ENCODE results near the gene ARF5.

DNA sequence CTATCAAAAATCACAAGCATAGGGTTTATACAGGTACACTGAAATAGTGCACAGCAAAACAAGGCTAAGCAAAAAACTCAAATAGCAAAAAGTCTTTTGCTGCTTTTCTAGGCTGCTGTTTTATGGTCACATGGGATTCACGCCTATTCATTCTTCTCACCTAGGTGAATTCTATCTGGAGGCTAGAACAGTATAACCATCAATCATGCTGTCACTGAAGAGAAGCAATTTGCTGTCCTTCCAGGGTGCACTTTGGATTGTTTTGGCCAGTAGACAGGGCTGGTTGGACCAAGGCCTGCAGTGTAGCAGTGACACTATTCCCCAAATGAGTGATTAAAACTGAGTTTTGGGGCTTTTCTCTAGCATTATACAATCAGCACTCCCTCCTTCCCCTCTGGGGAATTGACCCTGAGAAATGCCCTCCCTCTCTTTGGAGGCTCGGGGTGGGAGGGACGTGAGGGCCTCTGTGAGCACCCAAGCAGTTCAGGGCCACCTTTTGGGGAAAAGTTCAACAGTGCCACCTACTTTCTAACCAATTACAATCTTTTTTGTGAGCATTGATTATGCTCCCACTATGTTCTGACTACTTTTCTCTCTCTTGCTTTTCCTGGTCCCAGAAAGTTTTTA, 47.6 kb downstream of the ARF5 start:
- TF ChIP-seq POLR2A (IDR thresholded peaks at IDR 0.05) (no peak), CTCF (IDR thresholded peaks at IDR 0.05) (no peak)

All from right lobe of liver (tissue), 4 donors.